Epithelial cell of prostate (primary cell): ENCODE measurements around the gene TMEM267.
"Not testable (repeated sequence)": the region's sequence is repeated elsewhere in the genome, so short reads cannot be mapped to it uniquely, and the experiment has no call there.

Source experiments
- DNase-seq: peaks from one replicate; pipeline ENCODE4 v3.0.0-alpha.2; 2011; ENCODE audit warnings: low read depth, low spot score
- H3K27ac ChIP-seq: fragments of 450-650 bp; 2 replicates; pipeline ENCODE4 v1.5.1; 2017; ENCODE audit warnings: mild to moderate bottlenecking

The TMEM267 gene

GRCh38 chr5:43483298-43484105 lies at the start of gene TMEM267:
TSS of gene TMEM267 (minus strand) at chr5:43483865. CDS start at chr5:43453969, 29,896 bp downstream.
- peak within 1 kb of the TSS; percentile 89 for H3K27ac ChIP-seq
- peak; percentile 55 for DNase-seq

- DNase-seq = no peak
- no peak overlapping the region for H3K27ac ChIP-seq
Measured at GRCh38 chr5:43530648-43531047, 47.0 kb upstream of the TMEM267 start.

- no peak for DNase-seq
Measured at GRCh38 chr5:43523662-43524072, 40.0 kb upstream of the TMEM267 start.

GRCh38 chr5:43520615-43521014 lies 37.0 kb upstream of the TMEM267 start:
- no peak for DNase-seq
- no peak overlapping the region for H3K27ac ChIP-seq

More at GRCh38 chr5:43523662-43524072, 40.0 kb upstream of the TMEM267 start:
- H3K27ac ChIP-seq = no peak overlapping the region

GRCh38 chr5:43515678-43516048 lies 32.0 kb upstream of the TMEM267 start:
- DNase-seq = no peak
- H3K27ac ChIP-seq = peak overlapping the region; percentile 76

GRCh38 chr5:43514816-43515677 lies 31.4 kb upstream of the TMEM267 start, which contains the start of gene C5orf34:
TSS of gene C5orf34 (minus strand) at chr5:43515148. CDS start at chr5:43509339, 5,809 bp downstream.
- H3K27ac ChIP-seq = peak within 1 kb of the TSS; percentile 76
- peak; percentile 77 for DNase-seq

- DNase-seq = peak; percentile 52
Measured at GRCh38 chr5:43514471-43514815, 30.8 kb upstream of the TMEM267 start.

GRCh38 chr5:43514025-43514424 lies 30.4 kb upstream of the TMEM267 start:
- DNase-seq = no peak
- peak overlapping the region; percentile 76 for H3K27ac ChIP-seq

More at GRCh38 chr5:43514471-43514815, 30.8 kb upstream of the TMEM267 start:
- peak overlapping the region; percentile 76 for H3K27ac ChIP-seq

- not testable (repeated sequence) for DNase-seq, H3K27ac ChIP-seq
Measured at GRCh38 chr5:43511062-43511461, 27.4 kb upstream of the TMEM267 start.

GRCh38 chr5:43498581-43498980 lies 14.9 kb upstream of the TMEM267 start:
- H3K27ac ChIP-seq = no peak overlapping the region

GRCh38 chr5:43497311-43498104 lies 13.8 kb upstream of the TMEM267 start:
- no peak for DNase-seq

More at GRCh38 chr5:43498581-43498980, 14.9 kb upstream of the TMEM267 start:
- DNase-seq = no peak

GRCh38 chr5:43491326-43491725 lies 7.7 kb upstream of the TMEM267 start:
- no peak overlapping the region for H3K27ac ChIP-seq
- no peak for DNase-seq

More at GRCh38 chr5:43497311-43498104, 13.8 kb upstream of the TMEM267 start:
- H3K27ac ChIP-seq = no peak overlapping the region

GRCh38 chr5:43486353-43486752 lies 2.7 kb upstream of the TMEM267 start:
- DNase-seq = no peak
- H3K27ac ChIP-seq = peak overlapping the region; percentile 89

GRCh38 chr5:43485406-43485805 lies 1.7 kb upstream of the TMEM267 start:
- peak overlapping the region; percentile 89 for H3K27ac ChIP-seq
- DNase-seq = peak; percentile 61

GRCh38 chr5:43484106-43484849 lies 613 bp upstream of the TMEM267 start:
- peak overlapping the region; percentile 89 for H3K27ac ChIP-seq
- DNase-seq = peak; percentile 58

- H3K27ac ChIP-seq = peak overlapping the region; percentile 89
- DNase-seq = no peak
Measured at GRCh38 chr5:43482490-43483297, 971 bp downstream of the TMEM267 start.

GRCh38 chr5:43469671-43470391 lies 13.8 kb downstream of the TMEM267 start:
- no peak for DNase-seq
- no peak overlapping the region for H3K27ac ChIP-seq

GRCh38 chr5:43467100-43467499 lies 16.6 kb downstream of the TMEM267 start:
- no peak for DNase-seq

More at GRCh38 chr5:43467100-43467499, 16.6 kb downstream of the TMEM267 start:
- no peak overlapping the region for H3K27ac ChIP-seq
